GM23248 (cell line): ENCODE measurements around the gene NBEAL2.

Source experiments
- EZH2 ChIP-seq: fragments of 200-600 bp; sonication (generic); IDR thresholded peaks from 2 replicates; pipeline ENCODE4 v1.6.1; 2018; ENCODE audit warnings: antibody characterized with exemption, mild to moderate bottlenecking; ENCODE audit not compliant: insufficient read depth, poor library complexity, severe bottlenecking
- EZH2phosphoT487 ChIP-seq: fragments of 200-600 bp; sonication (generic); IDR thresholded peaks from 2 replicates; pipeline ENCODE4 v1.6.1; 2018; ENCODE audit warnings: antibody characterized with exemption, moderate library complexity, mild to moderate bottlenecking, low read depth; ENCODE audit not compliant: insufficient read depth

DNA sequence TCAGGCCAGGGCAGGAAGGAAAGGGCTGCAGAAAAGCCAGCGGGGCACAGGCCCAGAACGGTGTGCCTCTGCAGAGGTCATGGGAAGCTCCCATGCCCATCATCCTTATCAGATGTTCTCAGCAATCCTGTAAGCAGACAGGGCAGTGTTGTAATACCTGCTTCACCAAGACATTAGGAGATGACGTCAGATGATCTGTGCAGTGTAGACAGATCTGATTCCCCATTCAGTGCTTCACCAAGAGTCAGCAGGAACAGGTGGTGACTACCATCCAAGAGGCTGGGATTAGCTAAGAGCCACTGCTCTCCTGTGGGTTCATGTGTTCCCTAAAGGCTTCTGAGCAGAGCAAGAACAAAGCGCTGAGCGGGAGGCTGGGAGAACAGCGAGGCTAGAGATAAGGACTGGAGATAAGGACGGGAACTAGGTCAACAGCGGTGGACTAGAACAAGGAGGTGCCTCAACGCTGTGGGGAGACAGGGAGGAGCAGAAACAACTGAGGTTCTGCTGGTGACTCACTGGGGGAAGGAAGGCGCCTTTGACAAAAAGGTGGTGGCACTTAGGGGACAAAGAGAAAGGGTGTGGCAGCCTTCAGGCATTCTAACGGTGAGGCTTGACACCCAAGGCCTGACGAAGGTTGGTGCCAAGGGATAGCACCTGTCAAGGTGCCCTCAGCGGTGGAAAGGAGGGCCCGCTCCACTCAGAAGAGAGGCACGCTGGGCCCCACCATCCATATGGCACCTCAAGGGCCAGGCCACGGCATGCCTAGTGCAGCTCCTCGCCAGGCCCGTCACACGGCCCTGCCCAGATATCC, 31.3 kb upstream of the NBEAL2 start:
- no peak for TF ChIP-seq EZH2phosphoT487
- no peak for TF ChIP-seq EZH2
